Measurements from ENCODE around the gene COPS3.
A peak's percentile ranks its signal among the peaks of the same experiment; 100 is the strongest.

The COPS3 gene

DNA sequence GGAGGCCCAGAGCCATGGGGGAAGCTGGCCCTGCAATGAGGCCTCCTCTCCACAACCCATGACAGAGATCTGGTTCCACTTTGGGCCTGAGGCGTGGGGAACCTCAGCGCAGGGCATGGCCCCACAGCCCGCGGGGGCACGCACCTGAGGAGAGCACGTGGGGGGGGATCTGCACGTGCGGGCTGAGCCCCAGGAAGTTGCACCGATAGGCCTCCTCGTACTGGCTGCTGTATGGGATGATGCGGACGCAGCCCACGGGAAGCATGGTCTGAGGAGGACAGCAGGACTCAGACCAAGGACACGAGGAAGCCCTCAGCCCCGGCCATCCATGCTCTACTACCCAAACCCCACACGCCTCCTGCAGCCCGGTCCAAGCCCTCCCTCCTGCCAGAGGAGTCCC is 64.8 kb downstream of the COPS3 start:
- no peak for DNase-seq (ENCODE audit: low read depth)

DNA sequence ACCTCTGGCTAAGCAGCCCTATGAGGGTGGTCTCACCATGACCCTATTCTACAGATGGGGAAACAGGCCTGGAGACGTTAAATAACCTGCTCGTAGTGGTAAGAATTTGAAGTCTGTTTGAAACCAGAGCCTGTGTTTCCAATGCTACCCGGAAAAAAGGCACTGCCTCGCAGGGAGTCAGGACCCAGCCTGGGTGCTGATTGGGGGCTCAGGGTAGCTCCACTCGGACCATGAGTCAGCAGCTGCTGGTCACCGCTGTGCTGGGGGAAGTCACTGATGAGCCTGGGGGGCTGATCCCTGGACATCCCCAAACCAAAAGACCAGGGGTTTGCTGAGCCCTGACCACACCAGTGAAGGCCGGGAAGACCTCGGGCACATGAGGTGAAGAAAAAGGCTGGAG is 65.5 kb downstream of the COPS3 start:
- no peak for DNase-seq (ENCODE audit: low read depth)

DNA sequence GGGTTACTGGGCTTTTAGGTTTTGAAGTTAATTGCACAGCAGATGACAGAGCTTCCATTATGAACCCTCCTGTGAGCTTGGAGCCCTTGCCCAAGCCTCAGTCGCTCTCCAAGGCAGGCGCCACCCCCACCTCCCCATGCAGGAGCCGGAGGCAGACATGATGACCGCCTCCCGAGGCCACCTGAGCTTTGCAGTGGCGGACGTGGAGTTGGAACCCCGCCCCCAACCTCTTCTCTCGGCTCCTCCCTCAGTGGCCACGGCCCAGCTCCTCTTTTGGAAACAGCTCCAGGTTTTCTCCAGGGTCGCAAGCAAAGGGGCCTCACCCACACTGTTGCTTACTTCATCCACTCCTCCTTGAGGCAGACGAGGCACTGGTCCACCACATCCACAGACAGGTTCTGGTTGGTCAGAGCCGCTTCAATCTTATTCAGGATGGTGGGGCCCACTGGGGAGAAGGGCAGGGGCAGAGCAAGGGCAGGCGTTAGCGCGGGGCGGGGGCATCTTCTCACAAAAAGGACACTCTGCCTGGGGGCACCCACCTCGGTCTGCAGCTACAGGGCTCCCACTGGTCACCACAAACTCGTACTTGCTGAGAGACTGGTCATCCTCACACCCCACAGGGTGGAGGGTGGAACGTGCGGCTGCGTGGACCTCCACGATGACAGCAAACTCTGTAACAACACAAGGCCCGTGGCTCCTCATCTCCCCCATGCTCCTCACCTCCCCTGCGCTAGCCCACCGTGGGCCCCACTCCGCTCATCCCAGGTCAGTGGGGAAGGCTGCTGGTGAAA is 66.2 kb downstream of the COPS3 start:
- no peak for DNase-seq (ENCODE audit: low read depth)

DNA sequence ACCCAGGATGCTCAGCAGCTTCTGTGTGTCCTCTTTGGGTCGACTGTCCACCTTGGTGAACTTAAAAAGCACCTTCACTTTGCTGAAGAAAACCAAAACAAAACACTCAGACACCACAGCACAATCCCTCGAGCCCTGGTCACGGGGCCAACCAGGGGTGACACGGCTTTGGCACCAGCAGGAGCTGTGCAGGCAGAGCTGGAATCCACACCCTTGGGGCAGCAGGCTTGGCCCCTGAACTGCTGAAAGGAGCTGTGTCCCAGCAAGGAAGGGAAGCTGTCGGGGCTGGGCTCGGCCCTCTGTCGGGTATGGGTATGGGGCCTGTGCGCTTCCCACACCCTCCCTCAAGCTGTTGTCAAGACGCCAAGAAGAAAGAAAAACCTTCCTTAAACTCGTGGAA is 67.3 kb downstream of the COPS3 start:
- DNase-seq (ENCODE audit: low read depth): no peak

DNA sequence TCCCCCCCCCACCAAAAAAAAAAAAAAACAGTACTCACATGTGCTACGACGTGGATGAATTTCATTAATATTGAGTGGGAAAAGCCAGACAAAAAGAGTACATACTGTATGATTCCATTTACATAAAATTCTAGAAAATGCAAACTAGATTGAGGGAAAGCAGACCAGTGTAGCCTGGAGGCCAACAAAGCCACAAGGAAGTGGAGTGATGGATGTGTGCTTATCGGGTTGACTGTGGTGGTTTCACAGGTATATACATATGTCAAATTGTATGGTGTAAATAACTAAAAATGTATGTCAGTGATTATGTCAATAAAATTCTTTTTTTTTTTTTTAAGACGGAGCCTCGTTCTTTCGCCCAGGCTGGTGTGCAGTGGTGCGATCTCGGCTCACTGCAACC is 73.0 kb downstream of the COPS3 start:
- no peak for DNase-seq (ENCODE audit: low read depth)

DNA sequence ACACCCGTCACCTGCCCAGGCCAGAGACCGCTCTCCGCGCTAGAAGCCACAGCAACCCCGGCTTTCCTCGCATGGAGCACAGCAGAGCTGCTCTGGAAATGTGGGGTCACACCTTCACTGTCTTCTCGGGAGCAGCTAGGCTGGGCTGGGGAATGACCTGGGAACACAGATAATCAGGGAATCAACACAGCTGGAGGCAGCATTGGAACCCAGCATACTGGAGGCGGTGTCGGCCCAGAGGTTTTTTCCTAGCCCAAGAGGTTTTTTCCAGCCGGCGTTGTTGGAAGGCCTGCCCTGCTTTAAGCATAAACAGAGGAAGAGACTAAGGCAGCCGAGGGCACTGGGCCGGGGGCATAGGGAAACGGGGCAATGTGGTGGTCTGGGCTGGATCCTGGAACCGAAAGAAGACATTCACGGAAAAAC is 74.1 kb downstream of the COPS3 start:
- no peak for DNase-seq (ENCODE audit: low read depth)

DNA sequence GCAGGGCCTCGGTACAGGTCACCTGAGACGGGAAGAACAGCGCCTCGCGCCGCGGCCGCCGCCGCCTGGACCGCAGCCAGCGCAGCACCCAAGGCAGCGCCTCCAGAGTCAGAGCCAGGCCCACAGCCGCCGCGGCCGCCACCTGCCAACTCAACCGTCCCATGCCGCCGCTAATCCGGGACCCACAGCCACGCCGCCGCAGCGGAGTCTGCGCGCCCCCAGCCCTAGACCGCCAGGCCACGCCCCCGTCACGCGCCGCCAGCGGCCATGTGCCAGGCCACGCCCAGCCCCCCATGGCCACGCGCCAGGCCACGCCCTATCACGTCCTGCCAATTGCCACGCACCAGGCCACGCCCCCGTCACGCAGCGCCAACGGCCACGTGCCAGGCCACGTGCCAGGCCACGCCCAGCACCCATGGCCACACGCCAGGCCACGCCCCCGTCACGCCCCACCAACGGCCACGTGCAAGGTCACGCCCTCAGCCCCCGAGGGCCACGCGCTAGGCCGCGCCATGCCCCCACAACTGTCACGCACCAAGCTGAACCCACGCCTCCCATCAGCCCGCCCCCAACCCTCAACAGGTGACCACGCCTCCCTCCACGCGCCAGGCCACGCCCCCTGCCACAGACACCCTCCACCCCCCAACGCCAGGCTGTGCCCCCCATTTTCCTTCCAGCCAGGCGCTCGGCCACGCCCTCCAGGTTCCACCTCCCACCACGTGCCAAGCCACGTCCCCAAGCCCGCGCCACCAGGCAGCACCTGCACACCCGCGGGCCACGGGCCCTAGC is 74.7 kb downstream of the COPS3 start, which contains the start of gene PLD6:
Gene PLD6, minus strand, starts transcription at position 210 of the 789 bp plus-strand sequence. Its CDS starts 47 bp downstream, at position 163.
- DNase-seq (ENCODE audit: low read depth): peak; percentile 70

DNA sequence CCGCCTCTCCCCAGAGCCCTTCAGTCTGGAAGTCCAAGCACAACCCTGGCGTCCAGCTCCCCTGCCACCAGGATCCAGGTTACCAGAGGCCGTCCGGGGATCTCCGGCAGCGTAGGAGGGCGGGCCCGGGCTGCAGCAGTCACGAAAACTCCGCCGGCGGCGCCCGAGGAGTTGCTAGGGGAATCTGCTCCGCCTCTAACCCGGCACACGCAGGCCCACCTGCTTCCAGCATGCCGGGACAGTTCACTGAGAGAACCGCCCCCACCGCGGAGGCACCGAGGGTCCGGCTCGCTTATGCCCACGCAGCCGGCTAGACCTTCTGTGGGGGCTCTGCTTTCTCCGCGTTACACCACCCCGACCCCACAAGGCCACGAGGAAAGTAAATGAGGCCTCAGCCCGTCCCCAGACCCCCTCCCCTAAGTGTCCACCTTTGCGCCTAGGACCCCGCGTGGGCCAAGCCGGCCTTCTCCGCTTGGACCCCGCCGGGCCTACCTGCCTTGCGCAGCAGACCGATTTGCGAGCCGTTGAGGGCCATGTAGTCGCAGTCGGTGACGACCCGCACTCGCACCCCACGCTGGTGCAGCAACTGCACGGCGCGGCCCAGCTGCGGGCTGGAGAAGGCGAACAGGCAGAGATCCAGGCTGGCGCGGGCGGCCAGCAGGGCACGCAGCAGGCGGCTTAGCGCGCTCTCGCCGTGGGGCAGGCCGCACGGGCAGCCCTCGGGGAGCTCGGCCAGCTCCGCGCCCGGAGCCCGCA is 75.5 kb downstream of the COPS3 start:
- DNase-seq (ENCODE audit: low read depth): peak; percentile 14

DNA sequence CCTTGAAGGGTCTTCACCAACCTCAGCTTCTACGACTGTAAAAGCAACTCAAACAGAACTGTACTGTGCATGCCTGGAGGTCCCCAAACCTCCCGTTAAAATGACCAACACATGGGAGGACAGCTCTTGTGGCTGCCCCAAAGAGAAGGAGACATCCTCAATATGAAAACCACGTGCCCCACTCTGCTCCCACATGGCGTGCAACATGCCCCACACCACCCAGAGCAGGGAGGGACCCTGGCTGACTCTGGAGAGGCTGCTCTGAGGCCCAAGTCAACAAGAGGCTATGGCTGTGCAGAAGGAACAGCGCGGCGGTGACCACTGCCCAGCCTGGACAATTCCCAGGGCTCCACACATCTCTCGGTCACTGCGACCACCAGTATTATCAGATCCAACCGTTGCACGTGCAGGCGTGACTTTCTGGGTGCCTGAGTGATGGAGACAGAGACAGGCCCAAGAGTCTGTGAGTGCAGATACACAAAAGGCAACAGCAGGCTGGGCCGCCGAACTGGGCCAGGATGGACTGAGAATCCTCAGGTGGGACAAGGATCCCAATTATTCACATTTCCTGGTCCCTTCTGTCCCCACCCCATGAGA is 76.3 kb downstream of the COPS3 start:
- no peak for DNase-seq (ENCODE audit: low read depth)

DNA sequence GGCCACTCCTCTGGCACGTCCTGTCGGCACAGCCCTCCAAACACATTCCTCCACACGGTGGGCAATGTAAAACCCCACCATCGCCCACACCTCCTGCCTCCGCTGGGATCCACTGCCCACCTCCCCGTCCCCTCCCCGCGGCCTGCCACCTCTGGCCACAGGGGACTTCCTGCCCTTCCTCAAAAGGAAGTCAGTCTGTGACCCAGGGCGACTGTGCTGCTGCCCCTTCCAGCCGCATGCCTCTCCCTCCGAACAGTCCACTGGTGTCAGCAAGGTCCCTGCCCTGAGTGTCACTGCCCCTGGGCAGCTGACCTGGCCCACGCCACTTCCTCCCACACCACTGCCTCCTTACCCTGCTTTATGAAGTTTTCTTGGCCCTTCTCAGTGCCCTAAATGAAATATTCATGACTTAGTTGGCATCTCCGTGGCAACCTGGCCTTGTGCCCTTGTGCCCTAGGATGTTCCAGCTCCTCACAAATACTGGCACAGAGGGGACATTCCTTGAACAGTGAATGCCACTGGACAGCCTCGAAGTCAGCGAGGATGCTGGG is 76.9 kb downstream of the COPS3 start:
- no peak for DNase-seq (ENCODE audit: low read depth)

DNA sequence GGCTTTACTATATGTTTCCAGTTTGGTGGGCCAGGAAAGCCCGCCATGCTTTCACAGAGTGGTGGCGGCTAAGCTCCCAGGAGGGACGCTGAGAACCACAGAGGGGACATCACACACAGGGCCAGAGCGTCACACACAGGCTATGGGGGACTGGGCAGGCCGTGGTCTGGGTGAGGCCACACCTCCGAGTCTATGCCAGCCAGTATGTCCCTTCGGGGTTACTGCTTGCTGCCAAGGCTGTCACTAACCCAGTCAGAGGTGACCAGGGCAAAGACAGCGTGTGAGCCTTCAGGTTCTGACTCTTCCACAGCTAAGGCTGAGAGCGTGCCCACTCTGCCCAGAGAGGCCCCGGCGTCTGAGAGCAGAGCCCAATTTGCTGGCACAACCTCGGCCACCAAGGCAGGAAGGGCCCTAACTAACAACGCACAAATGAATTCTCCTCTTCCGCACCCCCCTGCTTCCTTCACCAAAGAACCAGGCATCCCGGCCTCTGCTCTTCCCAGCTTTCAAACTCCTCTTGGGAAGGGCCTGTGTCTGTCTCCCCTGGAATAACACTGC is 77.8 kb downstream of the COPS3 start:
- no peak for DNase-seq (ENCODE audit: low read depth)

DNA sequence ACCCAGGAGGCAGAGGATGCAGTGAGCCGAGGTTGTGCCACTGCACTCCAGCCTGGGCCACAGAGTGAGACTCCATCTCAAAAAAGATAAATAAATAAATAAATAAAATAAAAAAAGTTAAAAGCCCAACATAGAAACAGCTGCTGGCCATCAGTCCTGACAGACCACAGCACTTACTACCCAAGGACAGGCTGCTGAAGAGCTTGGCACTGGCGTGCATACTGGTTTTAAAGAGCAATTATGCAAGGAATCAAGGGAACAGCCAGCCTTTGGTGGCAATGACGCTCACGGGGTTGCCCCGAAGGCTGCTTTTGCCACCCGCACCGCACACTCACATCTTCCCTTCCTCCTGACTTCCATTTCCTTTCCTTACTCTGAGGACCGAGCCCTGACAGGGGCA is 79.1 kb downstream of the COPS3 start:
- DNase-seq (ENCODE audit: low read depth): no peak

DNA sequence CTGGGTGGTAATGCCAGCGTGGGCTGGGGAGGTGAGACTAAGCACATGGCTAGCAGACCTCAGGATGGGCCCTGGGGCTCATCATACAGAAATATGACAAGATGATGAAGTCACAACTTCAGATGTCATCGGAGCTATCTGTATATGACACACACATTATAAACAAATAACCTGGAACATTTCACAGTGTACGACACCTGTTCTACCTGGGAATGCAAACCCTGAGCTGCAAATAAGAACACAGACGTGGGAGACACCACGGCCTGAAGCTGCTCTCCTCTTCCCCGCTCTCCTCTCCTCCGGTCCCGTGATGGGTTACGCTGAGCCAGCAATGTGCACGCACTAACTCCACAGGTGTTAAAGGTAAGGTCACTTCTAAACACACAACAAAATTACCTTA is 79.8 kb downstream of the COPS3 start:
- no peak for DNase-seq (ENCODE audit: low read depth)

DNA sequence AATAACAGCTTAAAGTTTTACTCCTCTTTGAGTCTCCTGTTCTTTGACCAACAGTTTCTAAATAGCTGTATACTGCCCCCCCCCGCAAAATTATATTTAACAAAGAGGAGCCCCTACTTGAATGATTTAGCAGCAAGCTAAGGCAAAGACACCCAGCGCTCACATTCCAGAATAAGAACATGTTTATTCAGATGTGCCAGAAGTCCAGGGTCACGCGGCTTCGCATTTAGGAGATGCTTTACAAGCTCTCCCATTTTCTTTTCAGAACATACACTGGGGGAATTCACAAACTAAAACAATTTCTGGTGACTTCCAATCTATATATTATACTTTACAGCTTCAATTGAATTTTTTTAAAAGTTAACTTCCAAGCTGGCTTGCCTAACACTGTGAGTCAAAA is 80.2 kb downstream of the COPS3 start:
- DNase-seq (ENCODE audit: low read depth): no peak

DNA sequence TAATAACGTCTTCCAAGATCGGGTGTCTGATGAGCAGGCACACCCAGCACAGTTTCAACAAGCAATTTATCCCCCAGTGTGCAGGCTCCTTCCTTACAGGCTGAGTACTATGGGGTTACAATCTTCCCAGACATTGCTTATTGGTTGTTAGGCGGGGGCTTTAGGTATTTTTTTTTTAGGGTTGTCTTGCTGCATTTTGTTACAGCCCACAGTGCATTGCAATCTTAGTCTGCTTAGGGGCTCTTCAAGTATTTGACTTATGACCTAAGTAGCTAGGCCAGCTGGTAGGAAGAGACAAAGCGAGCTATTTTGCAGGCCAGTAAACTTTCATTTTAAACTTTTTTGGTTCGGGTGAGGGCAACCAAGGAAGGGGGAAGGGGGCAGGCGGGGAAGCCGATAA is 80.7 kb downstream of the COPS3 start:
- DNase-seq (ENCODE audit: low read depth): no peak

DNA sequence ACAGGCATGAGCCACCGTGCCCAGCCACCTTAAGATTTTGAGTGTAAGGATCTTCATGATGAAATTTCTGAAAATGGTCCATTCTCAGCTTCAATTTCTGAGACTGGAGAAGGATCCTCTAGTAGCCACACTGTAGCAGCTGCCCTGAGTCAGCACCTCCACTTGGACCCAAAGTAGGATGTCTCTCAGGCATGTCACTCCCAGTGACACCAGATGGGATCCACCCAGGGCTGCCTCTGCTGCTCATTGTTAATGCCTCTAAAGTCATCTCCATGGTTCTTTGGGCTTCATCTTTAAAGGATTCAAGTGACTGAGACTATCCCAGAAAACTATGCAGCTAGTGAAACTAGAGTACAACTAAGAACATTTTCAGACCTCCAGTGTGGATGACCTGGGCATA is 82.8 kb downstream of the COPS3 start:
- no peak for DNase-seq (ENCODE audit: low read depth)

DNA sequence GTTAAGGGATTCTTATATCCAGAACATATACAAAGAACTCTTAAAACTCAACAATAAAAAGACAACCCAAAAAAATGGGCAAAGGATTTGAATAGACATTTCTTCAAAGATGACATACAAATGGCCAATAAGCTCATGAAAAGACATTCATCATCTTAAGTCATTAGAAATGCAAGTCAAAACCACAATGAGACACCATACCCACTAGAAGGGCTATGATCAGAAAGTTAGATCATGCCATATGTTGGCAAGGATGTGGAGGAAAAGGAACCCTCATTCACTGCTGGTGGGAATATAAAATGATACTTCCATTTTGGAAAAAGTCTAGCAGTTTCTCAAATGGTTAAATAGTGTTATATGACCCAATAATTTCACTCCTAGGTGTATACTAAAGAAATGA is 84.3 kb downstream of the COPS3 start:
- DNase-seq (ENCODE audit: low read depth): no peak
